ENCODE measurements around the gene CENPI.

CENPI gene

DNA sequence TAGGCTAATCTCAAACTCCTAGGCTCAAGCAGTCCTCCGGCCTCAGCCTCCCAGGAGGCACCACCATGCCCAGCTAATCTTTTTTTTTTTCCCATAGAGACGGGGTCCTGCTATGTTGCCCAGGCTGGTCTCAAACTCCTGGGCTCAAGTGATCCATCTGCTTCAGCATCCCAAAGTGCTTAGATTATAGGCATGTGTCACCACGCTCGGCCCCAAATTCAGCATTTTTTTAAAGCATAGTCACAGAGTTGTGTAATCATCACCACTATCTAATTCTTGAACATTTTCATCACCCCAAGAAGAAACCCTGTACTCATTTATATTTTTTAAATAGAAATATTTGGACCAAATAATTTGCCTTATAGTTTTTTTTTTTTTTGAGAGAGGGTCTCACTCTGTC is 10.3 kb downstream of the CENPI start:
- no peak overlapping the region for H3K4me3 Mint-ChIP-seq
- no peak for DNase-seq

DNA sequence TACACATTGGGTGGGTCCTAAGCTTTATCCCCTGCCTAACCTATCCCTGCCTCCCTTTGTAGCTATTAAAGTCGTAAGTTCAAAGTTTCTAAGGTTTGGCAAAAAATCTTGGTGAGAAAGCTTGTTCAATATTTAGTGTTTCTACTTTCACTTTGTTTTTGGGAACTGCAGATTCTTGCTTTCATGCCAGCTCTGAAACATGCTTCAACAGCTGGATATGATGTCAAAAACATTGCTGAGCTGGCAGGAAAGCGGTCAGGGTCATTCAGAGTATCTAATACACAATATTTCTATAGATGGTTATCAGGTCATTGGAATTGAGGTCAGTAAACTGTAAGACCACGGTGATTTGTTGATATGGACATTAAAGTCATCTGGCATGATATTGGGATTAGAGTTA is 19.7 kb downstream of the CENPI start:
- Mint-ChIP-seq H3K36me3 (peaks cover 11 to 14% of the 10 kb centered on the region in 2 donors), H3K4me3 (no peak overlapping the region), H3K27ac (no peak overlapping the region), H3K4me1 (no peaks in the 10 kb centered on the region), H3K9me3 (peaks cover 0 to 2% of the 10 kb centered on the region in 2 donors), H3K27me3 (no peaks in the 10 kb centered on the region)
- DNase-seq = no peak
- no peak for ATAC-seq (replicated peaks)

More for the DNA sequence above, 10.3 kb downstream of the CENPI start:
- peaks cover 5 to 8% of the 10 kb centered on the region in 2 donors for H3K36me3 Mint-ChIP-seq
- no peak for ATAC-seq (replicated peaks)
- H3K4me1 Mint-ChIP-seq = no peaks in the 10 kb centered on the region
- H3K9me3 Mint-ChIP-seq = no peaks in the 10 kb centered on the region
- no peaks in the 10 kb centered on the region for H3K27me3 Mint-ChIP-seq
- no peak overlapping the region for H3K27ac Mint-ChIP-seq

DNA sequence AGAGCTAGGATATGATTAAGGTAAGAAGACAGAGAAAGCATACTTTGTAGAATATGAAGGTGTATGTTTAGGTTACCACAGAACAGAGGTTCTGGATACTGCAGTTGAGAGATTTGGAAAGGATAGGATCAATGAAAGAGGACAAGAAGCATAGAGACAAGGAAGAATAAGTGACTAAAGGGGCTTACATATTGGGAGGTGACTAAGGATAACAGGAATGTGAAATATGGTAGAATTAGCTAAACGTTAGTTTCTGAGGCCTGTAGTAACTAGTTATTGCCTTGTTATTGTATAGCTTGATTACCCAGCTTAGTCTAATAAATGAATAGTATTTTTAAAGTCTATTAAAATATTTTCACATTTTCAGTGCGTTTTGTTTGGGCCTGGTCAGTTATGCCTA is 38.2 kb downstream of the CENPI start:
- Mint-ChIP-seq H3K27ac (no peak overlapping the region), H3K9me3 (peaks cover 0 to 3% of the 10 kb centered on the region in 2 donors), H3K27me3 (no peaks in the 10 kb centered on the region), H3K36me3 (peaks cover 3 to 6% of the 10 kb centered on the region in 2 donors), H3K4me3 (no peak overlapping the region), H3K4me1 (no peaks in the 10 kb centered on the region)
- no peak for ATAC-seq (replicated peaks)
- DNase-seq = no peak

All from stimulated activated naive B cell treated with anti-CD40 and anti-IgM and Interleukin-4, amounts not matched to agents 10 μg/mL and 1 μg/mL and 100 μg/mL, for 72 hours (primary cell).